Neural cell (in vitro differentiated cells): Measurements from ENCODE around the gene EXPH5. TPM values are rescaled to one million over a fixed set of nuclear protein-coding genes. Genes with fewer than 3 reads are reported as not detected.

ENCODE experiments used
- H2AFZ ChIP-seq: fragments of 200-600, 300-800 bp; sonication (generic), shearing (Covaris generic); 2 replicates; pipeline ENCODE4 v1.6.0; 2014; ENCODE audit warnings: low read depth, mild to moderate bottlenecking, antibody characterized with exemption, low read length, moderate library complexity
- H3F3A ChIP-seq: fragments of 200-600 bp; shearing (Covaris generic); 2 replicates; pipeline ENCODE4 v1.6.1; 2016; ENCODE audit warnings: mild to moderate bottlenecking, moderate library complexity, mixed read lengths, antibody characterized with exemption, low read length; ENCODE audit not compliant: insufficient read depth, poor library complexity, severe bottlenecking
- H3K27ac ChIP-seq: fragments of 200-600, 300-800 bp; sonication (generic), shearing (Covaris generic); 2 replicates; pipeline ENCODE4 v1.5.1; 2014; ENCODE audit warnings: mild to moderate bottlenecking, low read length, moderate library complexity
- H3K27me3 ChIP-seq: fragments of 300-800, 200-600 bp; sonication (generic), shearing (Covaris generic); 2 replicates; pipeline ENCODE4 v1.6.0; 2014; ENCODE audit warnings: mild to moderate bottlenecking, low read depth, low read length, moderate library complexity; ENCODE audit not compliant: insufficient read depth
- H3K36me3 ChIP-seq: fragments of 300-800, 200-600 bp; sonication (generic), shearing (Covaris generic); 2 replicates; pipeline ENCODE4 v1.5.1; 2014; ENCODE audit warnings: mild to moderate bottlenecking, antibody characterized with exemption, low read length, moderate library complexity; ENCODE audit not compliant: insufficient read depth
- H3K4me2 ChIP-seq: fragments of 300-800, 200-600 bp; sonication (generic), shearing (Covaris generic); 2 replicates; pipeline ENCODE4 v1.6.0; 2014; ENCODE audit warnings: mild to moderate bottlenecking, low read length
- H3K4me3 ChIP-seq: fragments of 300-800, 200-600 bp; sonication (generic), shearing (Covaris generic); 2 replicates; pipeline ENCODE4 v1.5.1; 2014; ENCODE audit warnings: mild to moderate bottlenecking, low read length, moderate library complexity
- H3K79me2 ChIP-seq: fragments of 200-600 bp; shearing (Covaris generic); replicated peaks from 2 replicates; pipeline ENCODE4 v1.6.0; 2014; ENCODE audit warnings: mild to moderate bottlenecking, low read length, moderate library complexity; ENCODE audit not compliant: insufficient read depth
- H3K9ac ChIP-seq: fragments of 300-800, 200-600 bp; sonication (generic), shearing (Covaris generic); 2 replicates; pipeline ENCODE4 v1.6.1; 2016; ENCODE audit warnings: mild to moderate bottlenecking, low read length, mixed read lengths
- H3K9me2 ChIP-seq: fragments of 200-600 bp; shearing (Covaris generic); 2 replicates; pipeline ENCODE4 v1.6.1; 2016; ENCODE audit warnings: mild to moderate bottlenecking, low read length, mixed read lengths; ENCODE audit not compliant: insufficient read depth
- H3K9me3 ChIP-seq: fragments of 200-600, 300-800 bp; sonication (generic), shearing (Covaris generic); 2 replicates; pipeline ENCODE4 v1.6.1; 2016; ENCODE audit warnings: mild to moderate bottlenecking, mixed run types, low read length, moderate library complexity, mixed read lengths
- H4K20me1 ChIP-seq: fragments of 200-600 bp; shearing (Covaris generic); 2 replicates; pipeline ENCODE4 v1.6.1; 2016; ENCODE audit warnings: mild to moderate bottlenecking, mixed run types; ENCODE audit not compliant: insufficient read depth
- CTCF ChIP-seq: fragments of 450-650 bp; IDR thresholded peaks from 2 replicates; pipeline ENCODE4 v1.5.1; 2014; ENCODE audit warnings: antibody characterized with exemption, mild to moderate bottlenecking, moderate library complexity; ENCODE audit not compliant: poor library complexity, severe bottlenecking
- EP300 ChIP-seq: fragments of 450-650 bp; conservative IDR thresholded peaks from 2 replicates; pipeline ENCODE4 v1.6.1; 2014; ENCODE audit warnings: antibody characterized with exemption, mild to moderate bottlenecking, moderate library complexity; ENCODE audit not compliant: poor library complexity, severe bottlenecking
- MXI1 ChIP-seq: fragments of 450-650 bp; conservative IDR thresholded peaks from 2 replicates; pipeline ENCODE4 v1.6.1; 2014; ENCODE audit warnings: antibody characterized with exemption, mild to moderate bottlenecking; ENCODE audit not compliant: poor library complexity, severe bottlenecking
- REST ChIP-seq: IDR thresholded peaks from 2 replicates; pipeline ENCODE4 v1.6.1; 2012; ENCODE audit warnings: borderline replicate concordance
- SMC3 ChIP-seq: fragments of 450-650 bp; conservative IDR thresholded peaks from 2 replicates; pipeline ENCODE4 v1.6.1; 2014; ENCODE audit warnings: antibody characterized with exemption, mild to moderate bottlenecking, moderate library complexity; ENCODE audit not compliant: poor library complexity
- TAF1 ChIP-seq: IDR thresholded peaks from 2 replicates; pipeline ENCODE4 v1.6.1; 2012; ENCODE audit warnings: low read depth
- polyA plus RNA-seq: library from polyadenylated mRNA; depleted of rRNA; stranded (reverse); fragments of >200 nt; gene quantifications from 2 replicates; pipeline ENCODE4 v1.2.3, GENCODE V29; 2014

EXPH5 gene
- polyA plus RNA-seq, 1 donor from 2014 or later = not detected

- Histone ChIP-seq H3K4me2 (no peak overlapping the region), H2AFZ (no peak overlapping the region), H3K27ac (no peak overlapping the region), H3K36me3 (no peaks in the 10 kb centered on the region), H4K20me1 (no peaks in the 10 kb centered on the region), H3F3A (no peaks in the 10 kb centered on the region), H3K79me2 (no peaks in the 10 kb centered on the region), H3K9me2 (no peaks in the 10 kb centered on the region), H3K4me3 (no peak overlapping the region), H3K27me3 (no peaks in the 10 kb centered on the region), H3K9me3 (no peaks in the 10 kb centered on the region), H3K9ac (no peak overlapping the region)
- TF ChIP-seq MXI1 (no peak), CTCF (no peak), SMC3 (no peak), EP300 (no peak), TAF1 (no peak)
Observed at GRCh38 chr11:108543316-108543964, 50.1 kb downstream of the EXPH5 start.

- Histone ChIP-seq H3K27ac (no peak overlapping the region), H3K79me2 (no peaks in the 10 kb centered on the region), H3K36me3 (no peaks in the 10 kb centered on the region), H2AFZ (no peak overlapping the region), H3K4me3 (no peak overlapping the region), H4K20me1 (no peaks in the 10 kb centered on the region), H3K27me3 (no peaks in the 10 kb centered on the region), H3F3A (no peaks in the 10 kb centered on the region), H3K4me2 (no peak overlapping the region), H3K9me3 (no peaks in the 10 kb centered on the region), H3K9ac (no peak overlapping the region), H3K9me2 (no peaks in the 10 kb centered on the region)
- no peak for TF ChIP-seq TAF1
- no peak for TF ChIP-seq SMC3
- no peak for TF ChIP-seq REST
- TF ChIP-seq CTCF = no peak
- no peak for TF ChIP-seq MXI1
- no peak for TF ChIP-seq EP300
Observed at GRCh38 chr11:108541531-108541930, 52.0 kb downstream of the EXPH5 start.
